Lung (tissue), 12 donors: ENCODE measurements around the gene FYN. TPM values are rescaled to one million over a fixed set of nuclear protein-coding genes. Genes with fewer than 3 reads are reported as not detected.

Experiments used
- ATAC-seq: fragments of 200-7000 bp; cut with Tn5 transposase; one replicate; pipeline ENCODE4 v1.9.1; 2020; ENCODE audit warnings: moderate number of reproducible peaks; ENCODE audit not compliant: insufficient read depth, low FRiP score
- DNase-seq, 3 donors: peaks; one replicate each; pipeline ENCODE4 v3.0.0-alpha.2; 2013 to 2017
- H3K27ac ChIP-seq, 2 donors: one replicate each; pipeline ENCODE4 v1.5.1; 2013; ENCODE audit warnings: mild to moderate bottlenecking in 2 of 2, moderate library complexity in 2 of 2, control low read depth in 1 of 2, inconsistent platforms in 1 of 2, low read depth in 1 of 2, low read length in 1 of 2
- H3K27me3 ChIP-seq, 3 donors: one replicate each; pipeline ENCODE4 v1.5.1; 2013; ENCODE audit warnings: low read length in 2 of 3; ENCODE audit not compliant: control insufficient read depth in 3 of 3, insufficient read depth in 3 of 3
- H3K36me3 ChIP-seq, 4 donors: one replicate each; pipeline ENCODE4 v1.5.1; 2013; ENCODE audit warnings: low read length in 4 of 4, mild to moderate bottlenecking in 1 of 4, moderate library complexity in 1 of 4; ENCODE audit not compliant: control insufficient read depth in 4 of 4, insufficient read depth in 4 of 4
- H3K4me1 ChIP-seq, 5 donors: one replicate each; pipeline ENCODE4 v1.5.1; 2013; ENCODE audit warnings: low read length in 5 of 5, mild to moderate bottlenecking in 2 of 5, moderate library complexity in 1 of 5; ENCODE audit not compliant: control insufficient read depth in 5 of 5, insufficient read depth in 5 of 5
- H3K4me3 ChIP-seq: one replicate; pipeline ENCODE4 v1.5.1; 2013; ENCODE audit warnings: mild to moderate bottlenecking, control low read depth, moderate library complexity
- H3K9ac ChIP-seq, 2 donors: one replicate each; pipeline ENCODE4 v1.5.1; 2013; ENCODE audit warnings: low read length in 2 of 2, control low read depth in 1 of 2; ENCODE audit not compliant: insufficient read depth in 1 of 2
- H3K9me3 ChIP-seq, 4 donors: one replicate each; pipeline ENCODE4 v1.5.1; 2013; ENCODE audit warnings: low read length in 3 of 4, mild to moderate bottlenecking in 1 of 4, moderate library complexity in 1 of 4; ENCODE audit not compliant: control insufficient read depth in 4 of 4, insufficient read depth in 3 of 4
- WGBS, 2 donors: extraction: QIAGEN DNeasy Blood & Tissue Kit; methylation state at CpG; one replicate each; pipeline ENCODE4 v1.1.7; 2013; 5-methylcytosine and 5-hydroxymethylcytosine counted together
- polyA plus RNA-seq, 2 donors: library from polyadenylated mRNA; stranded (reverse); fragments of 200-250 nt; gene quantifications; one replicate each; pipeline ENCODE4 v1.2.1, GENCODE V29; 2013
- total RNA-seq, 2 donors: library from RNA; depleted of rRNA in 1 of 2; stranded (reverse); fragments of >200 nt in 1 of 2; gene quantifications; one replicate each; pipeline ENCODE4 v1.2.1, GENCODE V29; 2014 to 2021
- TF ChIP-seq, protein P1 (sequence below): IDR thresholded peaks from 2 replicates; pipeline ENCODE4 v1.5.1; 2012; ENCODE audit warnings: mild to moderate bottlenecking; ENCODE audit errors: control extremely low read depth, extremely low read depth
- donor health status: control.
- donor health status: control.
- donor health status: Bipolar disorder and iron deficiency.
- donor health status: healthy.
- donor health status: DM: yes; HTN: yes; CAD: no.

Gene FYN
- total and polyA plus RNA-seq, 4 donors: 27.3 to 157 (median 71.0) TPM

DNA sequence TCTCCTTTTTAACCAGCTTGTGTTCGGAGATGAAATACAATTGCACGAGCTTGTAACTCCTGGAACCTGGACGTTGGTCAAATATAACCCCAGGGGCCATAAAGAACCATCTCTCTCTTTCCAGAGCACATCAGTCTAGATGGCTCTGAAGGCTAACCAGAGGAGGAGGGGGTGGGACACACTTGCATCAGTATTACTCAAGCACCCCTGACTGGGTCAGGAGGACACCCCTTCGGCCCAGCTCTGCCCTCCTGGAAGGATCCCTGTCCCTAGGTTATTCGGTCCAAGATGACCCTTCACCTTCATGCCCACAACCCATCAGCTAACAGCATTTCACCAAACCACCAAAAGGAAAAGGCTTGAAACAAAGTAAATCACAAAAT lies 67.1 kb downstream of the FYN start:
- Histone ChIP-seq H3K4me3 (no peak overlapping the region), H3K9ac (no peak overlapping the region), H3K4me1 (peaks cover 0 to 19% (median 15%) of the 10 kb centered on the region in 5 donors), H3K27ac (no peak overlapping the region), H3K9me3 (no peaks in the 10 kb centered on the region), H3K36me3 (no peaks in the 10 kb centered on the region), H3K27me3 (no peaks in the 10 kb centered on the region)
- DNase-seq: no peak
- WGBS, 2 donors: 79 to 86% methylated on average over 5 of the region's 5 CpGs
- ATAC-seq: no peak
- TF ChIP-seq, protein P1, sequence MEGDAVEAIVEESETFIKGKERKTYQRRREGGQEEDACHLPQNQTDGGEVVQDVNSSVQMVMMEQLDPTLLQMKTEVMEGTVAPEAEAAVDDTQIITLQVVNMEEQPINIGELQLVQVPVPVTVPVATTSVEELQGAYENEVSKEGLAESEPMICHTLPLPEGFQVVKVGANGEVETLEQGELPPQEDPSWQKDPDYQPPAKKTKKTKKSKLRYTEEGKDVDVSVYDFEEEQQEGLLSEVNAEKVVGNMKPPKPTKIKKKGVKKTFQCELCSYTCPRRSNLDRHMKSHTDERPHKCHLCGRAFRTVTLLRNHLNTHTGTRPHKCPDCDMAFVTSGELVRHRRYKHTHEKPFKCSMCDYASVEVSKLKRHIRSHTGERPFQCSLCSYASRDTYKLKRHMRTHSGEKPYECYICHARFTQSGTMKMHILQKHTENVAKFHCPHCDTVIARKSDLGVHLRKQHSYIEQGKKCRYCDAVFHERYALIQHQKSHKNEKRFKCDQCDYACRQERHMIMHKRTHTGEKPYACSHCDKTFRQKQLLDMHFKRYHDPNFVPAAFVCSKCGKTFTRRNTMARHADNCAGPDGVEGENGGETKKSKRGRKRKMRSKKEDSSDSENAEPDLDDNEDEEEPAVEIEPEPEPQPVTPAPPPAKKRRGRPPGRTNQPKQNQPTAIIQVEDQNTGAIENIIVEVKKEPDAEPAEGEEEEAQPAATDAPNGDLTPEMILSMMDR: no peak

DNA sequence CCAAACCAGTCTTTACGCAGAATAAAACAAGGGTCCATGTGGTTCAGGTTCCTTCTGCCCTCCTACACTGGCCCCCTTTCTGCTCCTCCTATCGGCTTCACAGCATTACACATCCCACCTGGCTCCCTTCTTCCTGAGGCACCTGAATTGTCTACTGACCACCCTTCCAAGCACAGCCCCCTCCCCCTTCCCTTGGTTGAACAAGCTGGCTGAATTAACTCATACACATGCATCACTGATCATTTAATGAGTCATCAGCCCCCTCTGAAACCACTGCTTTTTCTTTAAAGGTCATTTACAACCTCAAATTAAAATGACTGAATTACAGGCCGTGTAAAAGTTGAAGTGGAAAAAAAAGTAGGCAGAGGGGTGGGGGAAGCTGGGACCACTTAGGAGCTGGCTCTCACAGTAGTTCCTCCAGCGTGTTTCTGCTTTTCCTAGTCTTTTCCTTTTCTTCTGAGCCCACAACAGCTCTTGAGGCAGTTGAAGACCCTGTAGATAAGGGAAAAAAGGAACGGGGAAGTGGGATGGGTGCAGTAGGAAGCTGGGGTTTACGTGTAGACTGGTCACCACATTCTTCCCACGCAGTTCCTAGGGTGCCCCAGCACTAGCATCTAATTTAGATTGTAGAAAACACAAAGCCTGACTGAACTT lies 67.6 kb downstream of the FYN start:
- Histone ChIP-seq H3K27ac (peak overlapping the region in 1 of 2 donors; percentile 61), H3K4me1 (peaks cover 0 to 21% (median 10%) of the 10 kb centered on the region in 5 donors), H3K36me3 (no peaks in the 10 kb centered on the region), H3K9ac (no peak overlapping the region), H3K4me3 (no peak overlapping the region), H3K9me3 (no peaks in the 10 kb centered on the region), H3K27me3 (no peaks in the 10 kb centered on the region)
- no peak for ATAC-seq
- TF ChIP-seq, protein P1: no peak
- DNase-seq: no peak
- 46 to 59% methylated on average over 7 of the region's 7 CpGs for WGBS, 2 donors

DNA sequence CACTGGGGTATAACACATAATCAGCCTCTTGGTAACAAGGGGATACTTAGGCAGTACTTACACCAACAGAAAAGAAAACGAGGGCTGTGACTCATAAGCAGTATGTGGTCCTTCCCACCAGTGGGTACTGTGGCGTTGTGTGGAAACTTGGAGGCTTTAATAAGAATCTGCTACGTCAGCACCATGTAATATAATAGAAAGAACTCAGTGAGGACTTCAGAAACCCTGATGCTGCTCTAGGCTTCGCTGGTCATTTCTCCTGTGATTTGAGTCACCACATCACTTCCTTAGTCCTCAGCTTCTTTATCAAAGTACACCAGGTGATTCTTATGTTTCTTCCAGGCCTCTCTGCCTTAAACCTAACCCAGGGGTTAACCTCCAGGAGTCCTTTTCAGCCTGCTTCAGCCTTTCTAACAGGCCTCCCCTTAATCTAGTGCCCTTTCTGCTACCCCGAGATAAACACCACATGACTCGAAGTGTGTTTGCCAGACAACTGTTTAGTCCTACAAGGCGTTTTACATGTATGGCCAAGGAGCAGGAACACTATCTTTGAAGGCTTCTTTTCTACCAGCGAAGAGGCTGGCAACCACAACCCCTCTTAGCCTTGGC lies 68.5 kb downstream of the FYN start:
- peaks cover 0 to 21% (median 6%) of the 10 kb centered on the region in 5 donors for H3K4me1 ChIP-seq
- DNase-seq (peak in 2 of 3 donors; percentile 35 to 49), ATAC-seq (peak; percentile 48)

More for the DNA sequence above, 68.5 kb downstream of the FYN start:
- Histone ChIP-seq H3K27ac (peak overlapping the region in 1 of 2 donors; percentile 67), H3K9ac (no peak overlapping the region), H3K36me3 (no peaks in the 10 kb centered on the region), H3K27me3 (no peaks in the 10 kb centered on the region), H3K9me3 (no peaks in the 10 kb centered on the region), H3K4me3 (no peak overlapping the region)
- TF ChIP-seq, protein P1: no peak
- WGBS, 2 donors: 57 to 76% methylated on average over 8 of the region's 8 CpGs
